ENCODE results near the gene CRY2. TPM values are rescaled to one million over a fixed set of nuclear protein-coding genes. Genes with fewer than 3 reads are reported as not detected.
"Not testable (repeated sequence)": the region's sequence is repeated elsewhere in the genome, so short reads cannot be mapped to it uniquely, and the experiment has no call there.

The CRY2 gene
- total RNA-seq, 1 donor from 2014 or later = 46.5 TPM

DNA sequence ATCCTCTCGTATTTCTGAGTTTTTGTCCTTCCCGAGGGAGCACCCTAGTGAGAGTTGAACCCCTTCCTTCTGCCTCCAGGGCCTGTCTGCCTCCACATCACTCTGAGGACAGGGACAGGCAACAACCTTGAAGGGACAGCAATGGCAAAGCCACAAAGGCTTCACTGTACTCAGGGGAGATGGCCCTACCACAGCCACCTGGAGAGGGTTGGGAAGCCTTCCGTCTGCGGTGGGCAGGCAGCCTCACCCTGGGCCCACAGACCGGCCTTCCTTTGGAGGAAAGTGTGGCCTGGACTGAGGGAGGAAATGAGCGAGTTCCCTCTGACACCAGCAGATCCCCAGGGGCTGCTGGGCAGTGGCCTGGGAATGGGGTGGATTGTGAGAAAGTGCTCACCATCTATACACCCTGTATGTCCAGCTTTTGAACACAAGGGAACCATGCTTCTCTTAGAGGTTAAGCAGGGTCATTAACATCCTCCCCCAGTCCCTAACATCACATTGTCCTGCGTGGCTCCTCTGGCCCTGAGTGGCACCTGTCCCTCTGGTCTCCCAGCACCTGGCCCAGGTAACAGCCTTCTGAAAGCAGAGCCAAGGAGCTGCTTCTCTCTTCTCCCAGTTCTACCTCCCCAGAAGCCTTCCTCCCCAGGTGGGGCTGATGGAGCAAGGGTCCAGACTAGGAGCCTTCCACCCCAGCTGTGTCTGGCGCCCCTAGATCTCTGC, 35.5 kb upstream of the CRY2 start:
- no peak for DNase-seq

GRCh38 chr11:45812581-45813548, 34.4 kb upstream of the CRY2 start:
- no peak for DNase-seq

- no peak for DNase-seq
Measured at GRCh38 chr11:45815747-45816146, 31.5 kb upstream of the CRY2 start.

- no peak for DNase-seq
Measured at GRCh38 chr11:45816614-45817013, 30.7 kb upstream of the CRY2 start.

GRCh38 chr11:45817191-45817590, 30.1 kb upstream of the CRY2 start:
- DNase-seq = no peak

- no peak for DNase-seq
Measured at GRCh38 chr11:45818961-45819605, 28.2 kb upstream of the CRY2 start.

DNA sequence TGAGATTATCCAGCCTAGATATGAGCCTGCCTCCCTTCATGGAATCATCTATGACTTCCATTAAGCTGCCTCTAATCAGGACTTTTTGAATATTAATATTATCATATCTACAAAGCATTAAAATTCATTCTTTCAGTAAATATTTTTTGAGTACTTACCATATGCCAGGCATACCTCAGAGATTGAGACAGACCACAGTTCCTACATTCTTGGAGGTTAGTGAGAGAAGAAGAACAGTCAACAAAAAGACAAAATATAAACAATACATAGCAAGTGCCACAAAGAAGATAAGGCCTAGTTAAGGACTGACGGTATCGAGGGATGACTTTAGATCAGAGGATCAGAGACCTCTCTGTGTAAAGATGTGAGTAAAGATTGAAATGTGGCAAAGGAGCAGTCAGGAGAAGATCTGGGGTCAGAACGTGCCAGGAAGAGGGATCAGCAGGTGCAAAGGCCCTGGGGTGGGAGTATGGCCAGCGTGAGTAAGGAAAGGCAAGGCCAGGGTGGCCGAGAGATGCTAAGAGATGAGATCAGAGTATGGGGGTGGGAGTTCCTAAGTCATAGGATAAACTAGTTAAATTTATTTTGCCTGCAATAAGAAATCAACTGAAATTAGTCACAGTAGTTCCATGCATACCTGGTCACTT, 26.9 kb upstream of the CRY2 start:
- no peak for DNase-seq

- not testable (repeated sequence) for DNase-seq
Measured at GRCh38 chr11:45826492-45826891, 20.8 kb upstream of the CRY2 start.

- no peak for DNase-seq
Measured at GRCh38 chr11:45827123-45827522, 20.2 kb upstream of the CRY2 start.

DNA sequence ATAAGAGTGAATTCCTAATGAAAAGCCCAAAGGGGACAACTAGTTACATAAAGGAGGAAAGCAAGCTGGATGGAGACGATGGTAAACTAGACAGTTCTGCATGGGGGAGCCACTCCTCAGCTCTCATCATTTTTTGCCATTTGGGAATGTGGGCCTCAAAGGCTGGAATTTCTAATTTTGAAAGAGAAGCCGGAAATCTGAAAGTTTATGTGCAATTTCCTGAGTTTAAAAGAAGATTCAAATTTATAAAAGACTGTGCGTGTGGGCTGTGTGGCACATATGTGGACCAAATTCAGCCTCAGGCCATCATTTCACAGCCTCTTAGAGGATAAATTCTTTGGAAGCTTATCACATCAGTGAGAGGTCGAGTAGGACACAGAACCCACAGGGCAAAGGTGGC, 18.3 kb upstream of the CRY2 start:
- no peak for DNase-seq

DNA sequence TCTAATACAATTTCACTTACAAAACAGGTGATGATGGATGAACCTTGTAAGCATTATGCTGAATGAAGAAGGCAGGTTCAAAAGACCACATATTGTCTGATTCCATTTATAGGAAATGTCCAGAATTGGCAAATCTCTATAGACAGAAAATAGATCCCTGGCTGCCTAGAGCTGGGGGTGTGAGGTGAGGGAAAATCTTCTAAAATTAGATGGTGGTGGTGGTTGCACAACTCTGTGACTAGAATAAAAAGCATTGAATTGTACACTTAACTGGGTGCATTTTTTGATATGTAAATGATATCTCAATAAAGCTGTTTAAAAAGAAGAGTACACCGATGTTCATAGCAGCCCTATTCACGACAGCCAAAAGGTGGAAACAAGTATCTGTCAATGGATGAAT, 16.7 kb upstream of the CRY2 start:
- no peak for DNase-seq

GRCh38 chr11:45832811-45833441, 14.3 kb upstream of the CRY2 start:
- no peak for DNase-seq

DNA sequence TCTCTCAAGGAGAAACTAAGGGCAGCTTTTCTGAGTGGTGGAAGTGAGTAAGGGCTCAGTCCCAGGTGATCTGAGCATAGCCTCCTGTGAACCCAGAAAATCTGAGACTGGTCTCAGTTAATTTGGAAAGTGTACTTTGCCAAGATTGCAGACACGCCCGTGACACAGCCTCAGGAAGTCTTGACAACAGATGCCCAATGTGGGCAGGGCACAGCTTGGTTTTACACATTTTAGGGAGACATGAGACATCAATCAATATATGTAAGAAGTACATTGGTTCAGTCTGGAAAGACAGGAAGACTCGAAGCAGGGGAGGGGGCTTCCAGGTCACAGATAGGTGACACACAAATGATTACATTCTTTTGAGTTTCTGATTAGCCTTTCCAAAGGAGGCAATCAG, 13.5 kb upstream of the CRY2 start:
- DNase-seq = no peak

GRCh38 chr11:45834298-45834756, 12.9 kb upstream of the CRY2 start:
- no peak for DNase-seq

DNA sequence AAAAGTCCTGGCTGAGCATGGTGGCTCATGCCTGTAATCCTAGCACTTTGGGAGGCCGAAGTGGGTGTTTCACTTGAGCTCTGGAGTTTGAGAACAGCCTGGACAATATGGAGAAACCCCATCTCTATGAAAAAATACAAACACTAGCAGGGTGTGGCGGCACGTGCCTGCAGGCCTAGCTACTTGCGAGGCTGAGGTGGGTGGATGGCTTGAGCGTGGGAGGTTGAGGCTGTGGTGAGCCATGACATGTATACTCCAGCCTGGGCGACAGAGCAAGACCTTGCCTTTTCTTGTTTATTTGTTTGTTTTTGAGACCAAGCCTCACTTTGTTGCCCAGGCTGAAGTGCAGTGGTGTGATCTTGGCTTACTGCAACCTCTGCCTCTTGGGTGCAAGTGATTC, 8.1 kb upstream of the CRY2 start:
- no peak for DNase-seq

DNA sequence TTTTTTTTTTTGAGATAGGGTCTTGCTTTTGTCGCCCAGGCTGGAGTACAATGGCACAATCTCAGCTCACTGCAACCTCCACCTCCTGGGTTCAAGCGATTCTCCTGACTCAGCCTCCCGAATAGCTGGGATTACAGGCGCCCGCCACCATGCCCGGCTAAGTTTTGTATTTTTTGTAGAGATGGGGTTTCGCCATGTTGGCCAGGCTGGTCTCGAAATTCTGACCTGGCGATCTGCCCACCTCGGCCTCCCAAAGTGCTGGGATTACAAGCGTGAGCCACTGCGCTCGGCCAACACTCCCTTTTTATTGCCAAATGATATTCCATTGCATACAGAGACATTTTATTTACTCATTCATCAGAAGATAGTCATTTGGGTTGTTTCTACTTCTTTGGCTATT, 7.0 kb upstream of the CRY2 start:
- DNase-seq = not testable (repeated sequence)

GRCh38 chr11:45843158-45843924, 3.9 kb upstream of the CRY2 start:
- peak; percentile 80 for DNase-seq

- no peak for DNase-seq
Measured at GRCh38 chr11:45844822-45845578, 2.3 kb upstream of the CRY2 start.

- DNase-seq = no peak
Measured at GRCh38 chr11:45846174-45846675, 1.1 kb upstream of the CRY2 start.

- DNase-seq = no peak
Measured at GRCh38 chr11:45847911-45848316, 639 bp downstream of the CRY2 start.

Data from occipital lobe (tissue), 2 donors.